GM12892 (cell line): ENCODE results near the gene CRMP1.

Experiments
- POLR2A ChIP-seq: IDR thresholded peaks from 2 replicates; pipeline ENCODE4 v1.6.1; 2011; ENCODE audit warnings: low read depth, low read length, control low read depth
- POLR2AphosphoS5 ChIP-seq: IDR thresholded peaks from 2 replicates; pipeline ENCODE4 v1.6.1; 2011; ENCODE audit warnings: low read depth, low read length, control low read depth

DNA sequence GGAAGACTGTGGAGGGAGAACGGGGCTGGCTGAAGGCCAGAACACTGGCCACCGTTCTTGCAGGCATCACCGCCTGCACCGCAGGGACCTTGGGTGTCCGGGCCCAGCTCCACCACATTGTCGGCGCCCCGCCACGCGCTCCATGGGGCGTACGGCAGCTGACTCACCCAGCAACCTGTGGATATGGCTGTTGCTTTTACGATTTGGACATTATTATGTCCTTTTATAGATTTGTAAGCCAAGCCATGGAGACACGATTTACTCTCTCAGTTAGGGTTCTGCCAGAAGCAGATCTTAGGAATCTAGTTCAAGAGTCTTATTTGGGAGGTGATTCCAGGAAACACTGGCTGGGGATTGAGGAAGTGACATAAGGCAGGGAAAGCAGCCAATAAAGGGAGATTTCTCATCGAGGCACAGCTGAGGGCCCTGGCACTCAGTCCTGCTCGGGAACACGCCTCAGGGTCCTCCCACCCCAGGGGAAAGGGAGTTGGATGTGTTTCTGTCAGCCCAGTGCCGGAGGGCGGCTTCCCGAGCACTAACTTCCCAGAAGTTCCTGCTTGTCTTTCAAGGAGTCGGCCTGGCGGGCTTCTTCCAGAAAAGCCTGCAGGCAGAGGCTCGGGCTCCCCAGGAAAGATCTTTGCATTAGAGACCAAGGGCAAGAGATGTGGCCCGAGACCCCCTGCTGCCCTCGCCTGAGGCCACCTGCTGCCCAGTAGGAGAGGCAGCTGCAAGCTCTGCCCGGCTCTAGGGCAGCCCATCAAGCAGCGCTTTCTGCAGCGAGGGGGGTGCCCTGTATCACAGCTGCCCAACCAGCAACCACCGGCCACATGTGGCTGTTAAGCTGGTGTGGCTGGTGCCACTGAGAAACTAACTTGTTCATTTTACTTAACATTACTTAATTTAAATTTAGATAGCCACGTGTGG, 52.9 kb downstream of the CRMP1 start:
- TF ChIP-seq POLR2AphosphoS5 (no peak), POLR2A (no peak)
